Keratinocyte (primary cell): ENCODE results near the gene BMS1. TPM values are rescaled to one million over a fixed set of nuclear protein-coding genes. Genes with fewer than 3 reads are reported as not detected.
A peak's percentile ranks its signal among the peaks of the same experiment; 100 is the strongest.

Experiments used
- DNase-seq: peaks from one replicate; pipeline ENCODE4 v3.0.0-alpha.2; 2011; ENCODE audit warnings: low read depth, missing footprints, low spot score
- FAIRE-seq: peaks from 2 replicates; lab custom pipeline; 2011; peaks lifted over from hg19 to GRCh38; lab: Jason Lieb, UNC
- H2AFZ ChIP-seq: 2 replicates; pipeline ENCODE4 v1.6.0; 2012; ENCODE audit warnings: low read length, control low read depth, inconsistent platforms; ENCODE audit not compliant: control insufficient read depth
- H3K27ac ChIP-seq: 2 replicates; pipeline ENCODE4 v1.5.1; 2011; ENCODE audit warnings: low read length; ENCODE audit not compliant: control insufficient read depth, insufficient read depth
- H3K27me3 ChIP-seq: 3 replicates; pipeline ENCODE4 v1.6.0; 2011; ENCODE audit warnings: low read length; ENCODE audit not compliant: control insufficient read depth, insufficient read depth; ENCODE audit errors: extremely low read depth
- H3K36me3 ChIP-seq, 2 experiments: 2 replicates in 1 of 2; 3 replicates in 1 of 2; pipeline ENCODE4 v1.5.1; 2011; ENCODE audit warnings: low read length in 2 of 2, mild to moderate bottlenecking in 1 of 2; ENCODE audit not compliant: control insufficient read depth in 2 of 2, insufficient read depth in 2 of 2; ENCODE audit errors: extremely low read depth in 1 of 2
- H3K4me1 ChIP-seq: 3 replicates; pipeline ENCODE4 v1.5.1; 2011; ENCODE audit warnings: low read length; ENCODE audit not compliant: control insufficient read depth, insufficient read depth; ENCODE audit errors: extremely low read depth
- H3K4me2 ChIP-seq: 3 replicates; pipeline ENCODE4 v1.6.0; 2011; ENCODE audit warnings: low read depth, low read length; ENCODE audit not compliant: control insufficient read depth, insufficient read depth; ENCODE audit errors: extremely low read depth
- H3K4me3 ChIP-seq, 3 experiments: fragments of 200-600 bp in 1 of 3; sonication (generic) in 1 of 3; 2 replicates in 2 of 3; 3 replicates in 1 of 3; pipeline ENCODE4 v1.5.1; 2011 to 2016; ENCODE audit warnings: low read length in 3 of 3, mild to moderate bottlenecking in 3 of 3, control low read depth in 2 of 3, inconsistent platforms in 1 of 3, low read depth in 1 of 3, mixed read lengths in 1 of 3, mixed run types in 1 of 3, moderate library complexity in 1 of 3; ENCODE audit not compliant: control insufficient read depth in 2 of 3, insufficient read depth in 2 of 3; ENCODE audit errors: extremely low read depth in 1 of 3
- H3K79me2 ChIP-seq: 2 replicates; pipeline ENCODE4 v1.6.0; 2012; ENCODE audit warnings: low read length; ENCODE audit not compliant: control insufficient read depth, insufficient read depth
- H3K9ac ChIP-seq: 3 replicates; pipeline ENCODE4 v1.6.0; 2011; ENCODE audit warnings: low read length; ENCODE audit not compliant: control insufficient read depth, insufficient read depth; ENCODE audit errors: extremely low read depth
- H3K9me1 ChIP-seq: 3 replicates; pipeline ENCODE4 v1.6.0; 2011; ENCODE audit warnings: low read length; ENCODE audit not compliant: control insufficient read depth, insufficient read depth; ENCODE audit errors: extremely low read depth
- H3K9me3 ChIP-seq: 2 replicates; pipeline ENCODE4 v1.5.1; 2012; ENCODE audit warnings: low read depth, low read length; ENCODE audit not compliant: control insufficient read depth
- H4K20me1 ChIP-seq: 3 replicates; pipeline ENCODE4 v1.6.0; 2011; ENCODE audit warnings: low read length; ENCODE audit not compliant: control insufficient read depth, insufficient read depth; ENCODE audit errors: extremely low read depth
- CTCF ChIP-seq, 3 experiments: IDR thresholded peaks in 1 of 3; conservative IDR thresholded peaks in 1 of 3; optimal IDR thresholded peaks in 1 of 3; 2 replicates in 2 of 3; 3 replicates in 1 of 3; pipeline versions ENCODE3 to v1.5.1; 2011; ENCODE audit warnings: low read length in 3 of 3, mild to moderate bottlenecking in 3 of 3, moderate library complexity in 2 of 3, control low read depth in 1 of 3, inconsistent platforms in 1 of 3; ENCODE audit not compliant: insufficient read depth in 2 of 3; ENCODE audit errors: extremely low read depth in 1 of 3
- EZH2 ChIP-seq: IDR thresholded peaks from one replicate; pipeline ENCODE4 v1.6.1; 2012; ENCODE audit warnings: inconsistent platforms, mild to moderate bottlenecking, low read length, moderate library complexity
- dilution Hi-C: fragments of 300-500 bp; cut with MboI; formaldehyde crosslinking; loops from one replicate; pipeline ENCODE4 v1.7.0; 2020; ENCODE audit warnings: low sequenced_read_pairs; ENCODE audit not compliant: extremely low pct_ligation_motif_present
- polyA plus RNA-seq, 5 experiments: library from polyadenylated mRNA; depleted of rRNA in 3 of 5; stranded (reverse) in 3 of 5; stranded (forward) in 1 of 5; unstranded in 1 of 5; fragments of >200 nt; gene quantifications; 1 replicate in 1 of 5; 2 replicates in 3 of 5; 3 replicates in 1 of 5; pipeline versions ENCODE4 v1.2.1 to v1.2.3, GENCODE V29; 2011 to 2012; ENCODE audit warnings: missing spikeins in 2 of 5, low read depth in 1 of 5, low replicate concordance in 1 of 5

Gene BMS1
- polyA plus RNA-seq, 1 donor (not counting 4 experiments of a cell fraction or from before 2014, with no cell fraction given) = 11.4 TPM

GRCh38 chr10:42871823-42872222 is 89.2 kb downstream of the BMS1 start:
- dilution Hi-C loops = no loop called here
- H4K20me1 ChIP-seq = no peaks in the 10 kb centered on the region
- no peak for FAIRE-seq

GRCh38 chr10:42872865-42873435 is 90.4 kb downstream of the BMS1 start:
- TF ChIP-seq CTCF (optimal IDR thresholded peaks at IDR 0.05 in 1 of 3, IDR thresholded peaks at IDR 0.05 in 1 of 3, conservative IDR thresholded peaks at IDR 0.05 in 1 of 3; ENCODE audit: extremely low read depth in 1 of 3, insufficient read depth in 2 of 3, low read length in 3 of 3) = no peak
- TF ChIP-seq EZH2 = no peak

More at GRCh38 chr10:42871823-42872222, 89.2 kb downstream of the BMS1 start:
- no peak overlapping the region for H3K4me2 ChIP-seq
- H3K9ac ChIP-seq = no peak overlapping the region
- H3K36me3 ChIP-seq = no peaks in the 10 kb centered on the region
- H3K4me1 ChIP-seq = no peaks in the 10 kb centered on the region
- no peak overlapping the region for H2AFZ ChIP-seq
- no peak overlapping the region for H3K4me3 ChIP-seq
- H3K79me2 ChIP-seq = no peaks in the 10 kb centered on the region
- H3K27me3 ChIP-seq = no peaks in the 10 kb centered on the region
- TF ChIP-seq EZH2 (no peak), CTCF (optimal IDR thresholded peaks at IDR 0.05 in 1 of 3, IDR thresholded peaks at IDR 0.05 in 1 of 3, conservative IDR thresholded peaks at IDR 0.05 in 1 of 3; ENCODE audit: extremely low read depth in 1 of 3, insufficient read depth in 2 of 3, low read length in 3 of 3) (no peak)
- H3K9me3 ChIP-seq = no peaks in the 10 kb centered on the region
- no peak for DNase-seq
- no peaks in the 10 kb centered on the region for H3K9me1 ChIP-seq
- no peak overlapping the region for H3K27ac ChIP-seq

More at GRCh38 chr10:42872865-42873435, 90.4 kb downstream of the BMS1 start:
- Histone ChIP-seq H3K9ac (no peak overlapping the region), H2AFZ (no peak overlapping the region), H3K9me3 (no peaks in the 10 kb centered on the region), H3K27me3 (no peaks in the 10 kb centered on the region), H3K27ac (no peak overlapping the region), H3K9me1 (no peaks in the 10 kb centered on the region), H3K4me2 (no peak overlapping the region), H3K79me2 (no peaks in the 10 kb centered on the region), H3K36me3 (no peaks in the 10 kb centered on the region), H4K20me1 (no peaks in the 10 kb centered on the region), H3K4me3 (no peak overlapping the region), H3K4me1 (no peaks in the 10 kb centered on the region)
- no peak for DNase-seq
- dilution Hi-C loops = no loop called here
- FAIRE-seq = peak; percentile 13
